Lower leg skin (tissue), 3 donors: ENCODE data around the gene SUDS3.

ENCODE experiments used
- CTCF ChIP-seq, 3 donors: fragments of 450-650 bp; IDR thresholded peaks; one replicate each; pipeline ENCODE4 v1.5.1; 2016; ENCODE audit warnings: antibody characterized with exemption in 3 of 3, mild to moderate bottlenecking in 3 of 3, moderate library complexity in 2 of 3
- POLR2A ChIP-seq, 2 donors: fragments of 450-650 bp; IDR thresholded peaks; one replicate each; pipeline ENCODE4 v1.6.1; 2016 to 2017; ENCODE audit warnings: antibody characterized with exemption in 2 of 2, mild to moderate bottlenecking in 1 of 2, moderate library complexity in 1 of 2

- TF ChIP-seq POLR2A (IDR thresholded peaks at IDR 0.05) (no peak), CTCF (IDR thresholded peaks at IDR 0.05) (no peak)
Observed at GRCh38 chr12:118432812-118433545, 56.6 kb downstream of the SUDS3 start.
